ENCODE data around the gene SCN1B.

Gene SCN1B

GRCh38 chr19:35077411-35078223 is 47.3 kb downstream of the SCN1B start:
- DNase-seq, result peak; percentile 61

GRCh38 chr19:35079826-35080225 is 49.6 kb downstream of the SCN1B start:
- no peak for DNase-seq

GRCh38 chr19:35080613-35081170 is 50.4 kb downstream of the SCN1B start:
- no peak for DNase-seq

GRCh38 chr19:35081201-35081600 is 50.9 kb downstream of the SCN1B start:
- DNase-seq, result no peak

- DNase-seq, result no peak
These were observed 53.6 kb downstream of the SCN1B start for GRCh38 chr19:35083691-35084508.

GRCh38 chr19:35084509-35084762 is 54.2 kb downstream of the SCN1B start:
- no peak for DNase-seq

GRCh38 chr19:35085947-35086346 is 55.7 kb downstream of the SCN1B start:
- no peak for DNase-seq

- DNase-seq, result no peak
These were observed 56.2 kb downstream of the SCN1B start for GRCh38 chr19:35086455-35086854.

- no peak for DNase-seq
These were observed 57.1 kb downstream of the SCN1B start for GRCh38 chr19:35087393-35087792.

- DNase-seq, result no peak
These were observed 58.1 kb downstream of the SCN1B start for GRCh38 chr19:35088131-35088913.

- no peak for DNase-seq
These were observed 59.3 kb downstream of the SCN1B start for GRCh38 chr19:35089554-35089953.
